HepG2 (cell line): ENCODE measurements around the gene TRMU. TPM values are rescaled to one million over a fixed set of nuclear protein-coding genes. Genes with fewer than 3 reads are reported as not detected.

ENCODE experiments used
- CENPT ChIP-seq: sonication (generic); formaldehyde crosslinking; IDR thresholded peaks from 2 replicates; pipeline ENCODE4 v1.8.0; 2022; ENCODE audit warnings: low read depth, mild to moderate bottlenecking, moderate library complexity, missing genetic modification reagents
- DR1 ChIP-seq: sonication (generic); formaldehyde crosslinking; IDR thresholded peaks from 2 replicates; pipeline ENCODE4 v1.8.0; 2021; ENCODE audit warnings: mild to moderate bottlenecking, missing genetic modification reagents, inconsistent platforms
- FOXA3 ChIP-seq: IDR thresholded peaks from 2 replicates; pipeline ENCODE4 v1.6.1; 2016; ENCODE audit warnings: missing genetic modification reagents, missing compliant biosample characterization
- GZF1 ChIP-seq: sonication (generic); formaldehyde crosslinking; IDR thresholded peaks from 2 replicates; pipeline ENCODE4 v1.5.1; 2020; ENCODE audit warnings: mild to moderate bottlenecking, missing genetic modification reagents
- MYC ChIP-seq: sonication (generic); formaldehyde crosslinking; IDR thresholded peaks from 2 replicates; pipeline ENCODE4 v1.9.0; 2021; ENCODE audit warnings: missing genetic modification reagents, borderline replicate concordance
- NONO ChIP-seq, 2 experiments: fragments of 450-650 bp in 1 of 2; sonication (generic) in 1 of 2; formaldehyde crosslinking in 1 of 2; IDR thresholded peaks in 1 of 2; conservative IDR thresholded peaks in 1 of 2; 2 replicates each; pipeline versions ENCODE4 v1.6.1 to v1.8.0; 2017 to 2022; ENCODE audit warnings: mild to moderate bottlenecking in 1 of 2, missing genetic modification reagents in 1 of 2, moderate library complexity in 1 of 2
- NRL ChIP-seq: sonication (generic); formaldehyde crosslinking; IDR thresholded peaks from 2 replicates; pipeline ENCODE4 v1.5.0; 2020; ENCODE audit warnings: missing genetic modification reagents, mild to moderate bottlenecking, moderate library complexity, borderline replicate concordance
- POLR2AphosphoS2 ChIP-seq: IDR thresholded peaks from 2 replicates; pipeline ENCODE4 v1.6.1; 2011; ENCODE audit warnings: low read depth, low read length, improper control_type of control experiment
- SOX6 ChIP-seq, 2 experiments: fragments of 450-650 bp in 1 of 2; sonication (generic) in 1 of 2; formaldehyde crosslinking in 1 of 2; IDR thresholded peaks; 2 replicates each; pipeline versions ENCODE4 v1.4.0 to v1.6.1; 2017 to 2020; ENCODE audit warnings: antibody characterized with exemption in 1 of 2, mild to moderate bottlenecking in 1 of 2, missing genetic modification reagents in 1 of 2
- TBL1XR1 ChIP-seq: fragments of 150-350 bp; IDR thresholded peaks from 2 replicates; pipeline ENCODE4 v1.6.1; 2014; ENCODE audit warnings: borderline replicate concordance, low read length; ENCODE audit not compliant: partially characterized antibody
- XRCC5 ChIP-seq: fragments of 200-400 bp; formaldehyde crosslinking; optimal IDR thresholded peaks from 2 replicates; pipeline ENCODE3; 2017; ENCODE audit warnings: mild to moderate bottlenecking, low read length
- ZNF335 ChIP-seq: sonication (generic); formaldehyde crosslinking; IDR thresholded peaks from 2 replicates; pipeline ENCODE4 v1.4.0; 2020; ENCODE audit warnings: missing genetic modification reagents
- ZNF720 ChIP-seq: sonication (generic); formaldehyde crosslinking; IDR thresholded peaks from 2 replicates; pipeline ENCODE4 v1.4.0; 2020; ENCODE audit warnings: missing genetic modification reagents
- ZNF839 ChIP-seq: sonication (generic); formaldehyde crosslinking; IDR thresholded peaks from 2 replicates; pipeline ENCODE4 v1.4.0; 2020; ENCODE audit warnings: missing genetic modification reagents, mild to moderate bottlenecking, borderline replicate concordance
- polyA plus RNA-seq, 8 experiments: library from polyadenylated mRNA; depleted of rRNA in 3 of 8; stranded (reverse) in 7 of 8; unstranded in 1 of 8; fragments of >200 nt; fragmentation: Illumina TruSeq in 4 of 8; extraction: Trizol in 4 of 8; gene quantifications; 2 replicates each; pipeline versions ENCODE4 v1.2.1 to v1.2.3, GENCODE V29; 2011 to 2016; ENCODE audit warnings: low read depth in 4 of 8, missing spikeins in 1 of 8, mixed read lengths in 1 of 8; ENCODE audit not compliant: insufficient read depth in 1 of 8
- total RNA-seq, 5 experiments: library from RNA; depleted of rRNA; stranded (reverse); fragments of >200 nt; fragmentation: Illumina TruSeq; extraction: Trizol; gene quantifications; 2 replicates each; pipeline ENCODE4 v1.2.3, GENCODE V29; 2016; ENCODE audit warnings: low read depth in 1 of 5
- TF ChIP-seq, protein P1 (sequence below): sonication (generic); formaldehyde crosslinking; conservative IDR thresholded peaks from 2 replicates; pipeline ENCODE4 v1.8.0; 2022; ENCODE audit warnings: missing genetic modification reagents
- TF ChIP-seq, protein P2 (sequence below): sonication (generic); formaldehyde crosslinking; IDR thresholded peaks from 2 replicates; pipeline ENCODE4 v1.4.0; 2020; ENCODE audit warnings: missing genetic modification reagents
- TF ChIP-seq, protein P3 (sequence below): sonication (generic); formaldehyde crosslinking; IDR thresholded peaks from 2 replicates; pipeline ENCODE4 v1.4.0; 2020; ENCODE audit warnings: mild to moderate bottlenecking, low read depth, missing genetic modification reagents
- TF ChIP-seq, protein P4 (sequence below): sonication (generic); formaldehyde crosslinking; IDR thresholded peaks from 2 replicates; pipeline ENCODE4 v1.5.1; 2020; ENCODE audit warnings: mild to moderate bottlenecking, missing genetic modification reagents
- TF ChIP-seq, protein P5 (sequence below): sonication (generic); formaldehyde crosslinking; IDR thresholded peaks from 2 replicates; pipeline ENCODE4 v1.4.0; 2020; ENCODE audit warnings: missing genetic modification reagents

The TRMU gene
- total and polyA plus RNA-seq, 2 of the 13 experiments (the other 11 are each of a cell fraction or from before 2014, with no cell fraction given), result 31.0 to 50.2 TPM

DNA sequence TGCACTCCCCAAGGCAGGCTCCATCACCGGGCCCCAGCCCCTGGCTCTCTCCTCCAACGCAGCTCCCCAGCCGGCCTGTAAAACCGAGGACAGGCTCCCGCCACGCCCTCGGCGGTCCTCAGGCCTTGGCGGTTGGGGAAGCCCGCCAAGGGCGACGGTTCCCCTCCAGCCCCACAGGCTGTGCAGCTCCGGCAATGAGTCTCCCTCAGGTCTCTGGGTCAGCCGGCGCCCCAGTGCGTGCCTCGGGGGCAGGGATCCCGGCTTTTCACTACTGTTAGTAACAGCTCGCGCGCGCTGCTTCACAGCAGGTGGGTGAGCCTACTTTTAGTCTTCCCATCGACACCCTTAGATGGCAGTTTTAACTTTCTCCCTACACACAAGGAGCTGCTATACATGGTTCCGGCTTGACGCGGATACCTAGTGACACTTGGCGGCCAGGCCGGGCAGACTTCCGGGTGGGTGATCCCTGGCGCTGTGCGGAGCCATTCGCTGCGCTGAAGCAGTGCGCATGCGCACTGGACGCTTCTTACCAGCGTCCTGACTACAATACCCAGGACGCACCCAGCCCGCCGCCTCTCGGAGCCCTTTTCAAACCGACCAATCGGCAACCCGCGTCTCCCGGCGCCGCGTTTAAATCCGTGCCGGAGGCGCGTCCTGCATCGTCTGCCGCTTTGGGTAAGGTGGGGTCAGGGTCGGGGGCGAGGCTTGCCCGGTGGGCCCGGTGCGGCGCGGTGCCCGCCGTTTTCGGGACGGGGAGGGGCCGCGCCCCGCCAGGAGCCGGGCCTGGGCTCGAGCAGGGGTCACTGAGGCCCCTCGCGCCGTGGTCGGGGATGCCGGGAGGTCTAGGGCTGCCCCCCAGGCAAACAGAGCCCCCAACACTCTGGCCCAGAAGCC lies 39.0 kb upstream of the TRMU start, which contains the start of gene GTSE1 (continued):
- TF ChIP-seq, protein P1, sequence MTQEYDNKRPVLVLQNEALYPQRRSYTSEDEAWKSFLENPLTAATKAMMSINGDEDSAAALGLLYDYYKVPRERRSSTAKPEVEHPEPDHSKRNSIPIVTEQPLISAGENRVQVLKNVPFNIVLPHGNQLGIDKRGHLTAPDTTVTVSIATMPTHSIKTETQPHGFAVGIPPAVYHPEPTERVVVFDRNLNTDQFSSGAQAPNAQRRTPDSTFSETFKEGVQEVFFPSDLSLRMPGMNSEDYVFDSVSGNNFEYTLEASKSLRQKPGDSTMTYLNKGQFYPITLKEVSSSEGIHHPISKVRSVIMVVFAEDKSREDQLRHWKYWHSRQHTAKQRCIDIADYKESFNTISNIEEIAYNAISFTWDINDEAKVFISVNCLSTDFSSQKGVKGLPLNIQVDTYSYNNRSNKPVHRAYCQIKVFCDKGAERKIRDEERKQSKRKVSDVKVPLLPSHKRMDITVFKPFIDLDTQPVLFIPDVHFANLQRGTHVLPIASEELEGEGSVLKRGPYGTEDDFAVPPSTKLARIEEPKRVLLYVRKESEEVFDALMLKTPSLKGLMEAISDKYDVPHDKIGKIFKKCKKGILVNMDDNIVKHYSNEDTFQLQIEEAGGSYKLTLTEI (CRISPR knock-in tag), result peak; percentile 75; the same call in 1 of the 2 replicates
- TF ChIP-seq, protein P2, sequence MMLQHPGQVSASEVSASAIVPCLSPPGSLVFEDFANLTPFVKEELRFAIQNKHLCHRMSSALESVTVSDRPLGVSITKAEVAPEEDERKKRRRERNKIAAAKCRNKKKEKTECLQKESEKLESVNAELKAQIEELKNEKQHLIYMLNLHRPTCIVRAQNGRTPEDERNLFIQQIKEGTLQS (CRISPR knock-in tag), result no peak
- TF ChIP-seq CENPT, result peak; percentile 98
- TF ChIP-seq GZF1 (CRISPR knock-in tag), result 0 out of 2 replicates have a peak, but pooled peaks have one; percentile 33
- TF ChIP-seq FOXA3 (CRISPR knock-in tag), result 0 out of 2 replicates have a peak, but pooled peaks have one; percentile 18
- TF ChIP-seq TBL1XR1, result peak; percentile 6
- TF ChIP-seq MYC (CRISPR knock-in tag), result peak; percentile 36; the same call in 1 of the 2 replicates
- TF ChIP-seq POLR2AphosphoS2, result peak; percentile 89
- TF ChIP-seq NRL (CRISPR knock-in tag), result peak; percentile 54; the same call in 1 of the 2 replicates
- TF ChIP-seq, protein P3, sequence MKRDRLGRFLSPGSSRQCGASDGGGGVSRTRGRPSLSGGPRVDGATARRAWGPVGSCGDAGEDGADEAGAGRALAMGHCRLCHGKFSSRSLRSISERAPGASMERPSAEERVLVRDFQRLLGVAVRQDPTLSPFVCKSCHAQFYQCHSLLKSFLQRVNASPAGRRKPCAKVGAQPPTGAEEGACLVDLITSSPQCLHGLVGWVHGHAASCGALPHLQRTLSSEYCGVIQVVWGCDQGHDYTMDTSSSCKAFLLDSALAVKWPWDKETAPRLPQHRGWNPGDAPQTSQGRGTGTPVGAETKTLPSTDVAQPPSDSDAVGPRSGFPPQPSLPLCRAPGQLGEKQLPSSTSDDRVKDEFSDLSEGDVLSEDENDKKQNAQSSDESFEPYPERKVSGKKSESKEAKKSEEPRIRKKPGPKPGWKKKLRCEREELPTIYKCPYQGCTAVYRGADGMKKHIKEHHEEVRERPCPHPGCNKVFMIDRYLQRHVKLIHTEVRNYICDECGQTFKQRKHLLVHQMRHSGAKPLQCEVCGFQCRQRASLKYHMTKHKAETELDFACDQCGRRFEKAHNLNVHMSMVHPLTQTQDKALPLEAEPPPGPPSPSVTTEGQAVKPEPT, result peak; percentile 49; the same call in 1 of the 2 replicates
- TF ChIP-seq ZNF335 (CRISPR knock-in tag), result peak; percentile 61; the same call in 1 of the 2 replicates
- no peak for TF ChIP-seq ZNF839 (CRISPR knock-in tag)
- TF ChIP-seq SOX6 (IDR thresholded peaks at IDR 0.05), result no peak
- TF ChIP-seq SOX6 (CRISPR knock-in tag; IDR thresholded peaks at IDR 0.05), result peak; percentile 55
- TF ChIP-seq NONO (IDR thresholded peaks at IDR 0.05), result no peak
- no peak for TF ChIP-seq NONO (CRISPR knock-in tag; conservative IDR thresholded peaks at IDR 0.05)
- TF ChIP-seq, protein P4, sequence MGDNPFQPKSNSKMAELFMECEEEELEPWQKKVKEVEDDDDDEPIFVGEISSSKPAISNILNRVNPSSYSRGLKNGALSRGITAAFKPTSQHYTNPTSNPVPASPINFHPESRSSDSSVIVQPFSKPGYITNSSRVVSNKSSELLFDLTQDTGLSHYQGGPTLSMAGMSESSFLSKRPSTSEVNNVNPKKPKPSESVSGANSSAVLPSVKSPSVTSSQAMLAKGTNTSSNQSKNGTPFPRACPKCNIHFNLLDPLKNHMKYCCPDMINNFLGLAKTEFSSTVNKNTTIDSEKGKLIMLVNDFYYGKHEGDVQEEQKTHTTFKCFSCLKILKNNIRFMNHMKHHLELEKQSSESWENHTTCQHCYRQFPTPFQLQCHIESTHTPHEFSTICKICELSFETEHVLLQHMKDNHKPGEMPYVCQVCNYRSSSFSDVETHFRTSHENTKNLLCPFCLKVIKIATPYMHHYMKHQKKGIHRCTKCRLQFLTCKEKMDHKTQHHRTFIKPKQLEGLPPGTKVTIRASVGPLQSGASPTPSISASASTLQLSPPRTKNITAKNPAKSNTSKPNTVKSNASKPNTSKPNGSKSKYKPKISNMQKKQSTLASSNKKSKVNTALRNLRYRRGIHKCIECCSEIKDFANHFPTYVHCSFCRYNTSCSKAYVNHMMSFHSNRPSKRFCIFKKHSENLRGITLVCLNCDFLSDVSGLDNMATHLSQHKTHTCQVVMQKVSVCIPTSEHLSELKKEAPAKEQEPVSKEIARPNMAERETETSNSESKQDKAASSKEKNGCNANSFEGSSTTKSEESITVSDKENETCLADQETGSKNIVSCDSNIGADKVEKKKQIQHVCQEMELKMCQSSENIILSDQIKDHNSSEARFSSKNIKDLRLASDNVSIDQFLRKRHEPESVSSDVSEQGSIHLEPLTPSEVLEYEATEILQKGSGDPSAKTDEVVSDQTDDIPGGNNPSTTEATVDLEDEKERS, result no peak
- TF ChIP-seq, protein P5, sequence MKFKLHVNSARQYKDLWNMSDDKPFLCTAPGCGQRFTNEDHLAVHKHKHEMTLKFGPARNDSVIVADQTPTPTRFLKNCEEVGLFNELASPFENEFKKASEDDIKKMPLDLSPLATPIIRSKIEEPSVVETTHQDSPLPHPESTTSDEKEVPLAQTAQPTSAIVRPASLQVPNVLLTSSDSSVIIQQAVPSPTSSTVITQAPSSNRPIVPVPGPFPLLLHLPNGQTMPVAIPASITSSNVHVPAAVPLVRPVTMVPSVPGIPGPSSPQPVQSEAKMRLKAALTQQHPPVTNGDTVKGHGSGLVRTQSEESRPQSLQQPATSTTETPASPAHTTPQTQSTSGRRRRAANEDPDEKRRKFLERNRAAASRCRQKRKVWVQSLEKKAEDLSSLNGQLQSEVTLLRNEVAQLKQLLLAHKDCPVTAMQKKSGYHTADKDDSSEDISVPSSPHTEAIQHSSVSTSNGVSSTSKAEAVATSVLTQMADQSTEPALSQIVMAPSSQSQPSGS (CRISPR knock-in tag), result peak; percentile 45; the same call in 1 of the 2 replicates
- TF ChIP-seq DR1 (CRISPR knock-in tag), result peak; percentile 82; the same call in 1 of the 2 replicates
- TF ChIP-seq ZNF720, result no peak
- TF ChIP-seq XRCC5, result peak; percentile 38
